Breast epithelium (tissue), 3 donors: Measurements from ENCODE around the gene NUDT17.

Experiments
- POLR2A ChIP-seq: fragments of 450-650 bp; IDR thresholded peaks from one replicate; pipeline ENCODE4 v1.6.1; 2016; ENCODE audit warnings: antibody characterized with exemption, mild to moderate bottlenecking, moderate library complexity
- POLR2AphosphoS5 ChIP-seq, 3 donors: sonication (generic); formaldehyde crosslinking; IDR thresholded peaks; one replicate each; pipeline ENCODE4 v1.6.1; 2017; ENCODE audit warnings: antibody characterized with exemption in 3 of 3
- TF ChIP-seq, protein P1 (sequence below), 3 donors: fragments of 450-650 bp; IDR thresholded peaks; one replicate each; pipeline ENCODE4 v1.5.1; 2016 to 2017; ENCODE audit warnings: antibody characterized with exemption in 3 of 3, mild to moderate bottlenecking in 3 of 3, moderate library complexity in 3 of 3

DNA sequence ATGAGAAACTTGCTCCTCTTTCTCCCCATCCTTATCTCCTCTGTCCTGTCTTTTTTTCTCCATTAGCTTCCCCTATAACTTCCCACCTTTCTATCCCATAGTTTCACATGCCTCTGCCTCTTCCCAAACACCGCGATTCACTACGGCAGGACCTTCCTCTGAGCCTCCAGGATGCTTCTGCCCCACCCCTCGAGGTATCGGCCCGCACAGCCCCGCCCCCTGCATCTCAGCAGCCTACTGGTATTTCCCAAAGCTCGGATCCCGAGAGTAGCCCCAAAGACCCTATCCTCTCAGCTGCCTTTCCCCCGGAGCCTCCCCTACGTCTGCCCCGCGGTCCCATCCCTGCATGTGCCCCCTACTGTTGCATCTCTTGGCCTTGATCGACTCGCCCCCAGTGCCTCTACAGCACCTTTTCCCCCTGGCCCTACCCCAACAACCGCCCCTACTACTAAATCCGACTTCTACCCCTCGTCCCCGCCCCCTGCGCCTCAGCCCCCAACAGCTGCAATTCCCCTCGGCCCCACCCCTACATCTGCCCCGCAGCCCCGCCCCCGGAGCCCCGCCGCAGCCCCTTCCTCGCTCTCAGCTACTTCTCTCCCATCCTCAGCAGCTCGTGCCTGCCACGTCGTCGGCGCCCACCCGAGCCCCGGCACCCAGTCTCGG lies 12.9 kb downstream of the NUDT17 start:
- TF ChIP-seq, protein P1, sequence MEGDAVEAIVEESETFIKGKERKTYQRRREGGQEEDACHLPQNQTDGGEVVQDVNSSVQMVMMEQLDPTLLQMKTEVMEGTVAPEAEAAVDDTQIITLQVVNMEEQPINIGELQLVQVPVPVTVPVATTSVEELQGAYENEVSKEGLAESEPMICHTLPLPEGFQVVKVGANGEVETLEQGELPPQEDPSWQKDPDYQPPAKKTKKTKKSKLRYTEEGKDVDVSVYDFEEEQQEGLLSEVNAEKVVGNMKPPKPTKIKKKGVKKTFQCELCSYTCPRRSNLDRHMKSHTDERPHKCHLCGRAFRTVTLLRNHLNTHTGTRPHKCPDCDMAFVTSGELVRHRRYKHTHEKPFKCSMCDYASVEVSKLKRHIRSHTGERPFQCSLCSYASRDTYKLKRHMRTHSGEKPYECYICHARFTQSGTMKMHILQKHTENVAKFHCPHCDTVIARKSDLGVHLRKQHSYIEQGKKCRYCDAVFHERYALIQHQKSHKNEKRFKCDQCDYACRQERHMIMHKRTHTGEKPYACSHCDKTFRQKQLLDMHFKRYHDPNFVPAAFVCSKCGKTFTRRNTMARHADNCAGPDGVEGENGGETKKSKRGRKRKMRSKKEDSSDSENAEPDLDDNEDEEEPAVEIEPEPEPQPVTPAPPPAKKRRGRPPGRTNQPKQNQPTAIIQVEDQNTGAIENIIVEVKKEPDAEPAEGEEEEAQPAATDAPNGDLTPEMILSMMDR (IDR thresholded peaks at IDR 0.05): no peak
- TF ChIP-seq POLR2A (no peak), POLR2AphosphoS5 (IDR thresholded peaks at IDR 0.05) (no peak)
